PFSK-1 (cell line): Measurements from ENCODE around the gene OR52K2.

Experiments
- FOXP2 ChIP-seq: optimal IDR thresholded peaks from 2 replicates; pipeline ENCODE3; 2011; ENCODE audit warnings: borderline replicate concordance, control low read depth, inconsistent platforms; ENCODE audit not compliant: insufficient read depth; ENCODE audit errors: extremely low read length, extremely low read depth
- POLR2AphosphoS5 ChIP-seq: IDR thresholded peaks from 2 replicates; pipeline ENCODE4 v1.6.1; 2012; ENCODE audit warnings: low read depth, mild to moderate bottlenecking, control low read depth, low read length, moderate library complexity
- REST ChIP-seq, 2 experiments: IDR thresholded peaks; 2 replicates each; pipeline versions ENCODE4 v1.6.1 to v1.8.0; 2011 to 2012; ENCODE audit warnings: low read depth in 2 of 2, low read length in 2 of 2, control low read depth in 1 of 2, inconsistent platforms in 1 of 2, mild to moderate bottlenecking in 1 of 2, moderate library complexity in 1 of 2; ENCODE audit not compliant: insufficient read depth in 1 of 2

- TF ChIP-seq POLR2AphosphoS5 (no peak), REST (IDR thresholded peaks at IDR 0.05; ENCODE audit: insufficient read depth in 1 of 2, low read depth in 2 of 2, low read length in 2 of 2) (no peak), FOXP2 (no peak)
Measured at GRCh38 chr11:4496557-4497248, 47.6 kb downstream of the OR52K2 start.
